Coronary artery (tissue), 2 donors: ENCODE measurements around the gene SYNGAP1.

Experiments
- DNase-seq: peaks from one replicate; pipeline ENCODE4 v3.0.0-alpha.2; 2017; ENCODE audit warnings: low spot score
- H3K27ac ChIP-seq, 2 donors: fragments of 200-600 bp; sonication (generic); one replicate each; pipeline ENCODE4 v1.5.1; 2016 to 2019
- H3K4me3 ChIP-seq: fragments of 200-600 bp; sonication (generic); 2 replicates; pipeline ENCODE4 v1.5.1; 2016; ENCODE audit warnings: mild to moderate bottlenecking, moderate library complexity
- CTCF ChIP-seq: fragments of 200-600 bp; sonication (generic); IDR thresholded peaks from one replicate; pipeline ENCODE4 v1.5.1; 2019; ENCODE audit warnings: antibody characterized with exemption

The SYNGAP1 gene

GRCh38 chr6:33413241-33414120, 6.4 kb upstream of the SYNGAP1 start:
- no peak overlapping the region for H3K4me3 ChIP-seq
- TF ChIP-seq CTCF: no peak
- peak overlapping the region in 1 of 2 donors; percentile 19 for H3K27ac ChIP-seq
- no peak for DNase-seq

DNA sequence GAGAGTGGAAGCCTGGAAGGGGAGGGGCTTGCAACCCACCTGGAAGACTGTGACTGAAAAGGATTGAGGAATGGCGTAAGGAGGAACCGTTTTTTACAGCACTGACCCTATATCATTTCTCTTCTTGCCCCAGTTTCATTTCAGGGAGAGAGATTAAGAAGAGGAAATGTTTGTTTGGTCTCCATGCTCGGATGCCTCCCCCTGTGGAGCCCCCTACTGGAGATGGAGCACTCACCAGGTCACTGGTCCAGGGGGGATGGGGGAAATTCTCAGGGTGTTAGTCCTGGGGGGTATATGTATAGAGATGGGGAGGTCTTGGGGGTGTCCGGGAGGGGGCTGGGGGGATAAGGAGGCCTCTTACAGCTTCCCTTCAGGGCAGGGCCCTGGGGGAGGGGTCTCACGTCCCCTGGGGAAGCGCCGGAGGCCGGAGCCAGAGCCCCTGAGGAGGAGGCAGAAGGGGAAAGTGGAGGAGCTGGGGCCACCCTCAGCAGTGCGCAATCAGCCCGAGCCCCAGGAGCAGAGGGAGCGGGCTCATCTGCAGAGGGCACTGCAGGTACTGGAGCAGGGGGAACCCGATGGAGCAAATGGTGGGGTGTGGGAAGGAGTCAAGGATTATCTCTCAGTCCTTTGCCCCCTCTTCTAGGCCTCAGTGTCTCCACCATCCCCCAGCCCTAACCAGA, 5.1 kb upstream of the SYNGAP1 start:
- DNase-seq: no peak
- no peak overlapping the region for H3K27ac ChIP-seq
- TF ChIP-seq CTCF: no peak
- no peak overlapping the region for H3K4me3 ChIP-seq

DNA sequence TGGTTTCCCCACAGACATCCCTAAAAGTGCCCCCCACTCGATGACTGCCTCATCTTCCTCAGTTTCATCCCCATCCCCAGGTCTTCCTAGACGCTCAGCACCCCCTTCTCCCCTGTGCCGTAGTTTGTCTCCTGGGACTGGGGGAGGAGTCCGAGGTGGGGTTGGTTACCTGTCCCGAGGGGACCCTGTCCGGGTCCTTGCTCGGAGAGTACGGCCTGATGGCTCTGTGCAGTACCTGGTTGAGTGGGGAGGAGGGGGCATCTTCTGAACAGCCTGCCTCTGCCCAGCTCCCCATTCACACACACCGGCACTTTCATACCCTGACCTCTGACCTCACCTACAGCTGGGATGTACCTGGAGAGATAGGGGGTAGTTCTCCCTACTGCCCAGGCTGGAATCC, 4.0 kb upstream of the SYNGAP1 start:
- Histone ChIP-seq H3K27ac (no peak overlapping the region), H3K4me3 (no peak overlapping the region)
- no peak for TF ChIP-seq CTCF
- no peak for DNase-seq

DNA sequence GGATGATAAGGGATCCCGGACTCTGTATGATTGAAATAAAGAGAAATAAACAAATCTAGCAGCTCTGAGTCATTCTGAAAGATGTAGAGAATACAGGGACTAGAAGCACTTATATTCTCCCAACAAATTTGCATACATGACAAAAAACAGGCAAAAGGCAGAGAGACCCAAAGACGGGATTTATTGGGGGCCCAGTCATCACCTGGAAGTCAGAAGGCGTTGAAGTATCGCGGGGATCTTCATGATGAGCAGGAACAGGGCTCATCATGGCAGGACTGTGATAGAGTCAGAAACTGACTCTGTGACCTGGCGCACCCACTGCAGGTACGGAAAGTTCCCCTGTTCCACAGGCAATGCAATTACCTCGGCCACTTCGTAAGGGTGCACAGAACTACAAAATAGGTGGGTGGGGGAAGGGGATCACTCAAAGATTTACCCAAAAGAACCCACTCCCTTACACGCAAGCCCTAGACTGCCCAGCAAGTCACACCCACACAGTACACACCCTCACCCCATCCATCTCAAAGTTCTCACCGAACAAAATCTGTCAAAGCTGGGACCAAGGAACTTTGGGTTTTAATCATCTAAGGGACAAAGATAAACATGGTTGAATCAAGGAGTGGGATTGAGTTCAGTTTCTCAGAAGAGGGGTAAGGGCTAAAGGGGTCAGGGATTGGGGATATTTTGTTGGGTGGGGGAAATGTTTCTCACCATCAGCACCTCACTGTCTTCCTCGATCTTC, 3.3 kb upstream of the SYNGAP1 start:
- DNase-seq: no peak
- Histone ChIP-seq H3K27ac (peak overlapping the region; percentile 86 to 95), H3K4me3 (peak overlapping the region; percentile 74)
- no peak for TF ChIP-seq CTCF

DNA sequence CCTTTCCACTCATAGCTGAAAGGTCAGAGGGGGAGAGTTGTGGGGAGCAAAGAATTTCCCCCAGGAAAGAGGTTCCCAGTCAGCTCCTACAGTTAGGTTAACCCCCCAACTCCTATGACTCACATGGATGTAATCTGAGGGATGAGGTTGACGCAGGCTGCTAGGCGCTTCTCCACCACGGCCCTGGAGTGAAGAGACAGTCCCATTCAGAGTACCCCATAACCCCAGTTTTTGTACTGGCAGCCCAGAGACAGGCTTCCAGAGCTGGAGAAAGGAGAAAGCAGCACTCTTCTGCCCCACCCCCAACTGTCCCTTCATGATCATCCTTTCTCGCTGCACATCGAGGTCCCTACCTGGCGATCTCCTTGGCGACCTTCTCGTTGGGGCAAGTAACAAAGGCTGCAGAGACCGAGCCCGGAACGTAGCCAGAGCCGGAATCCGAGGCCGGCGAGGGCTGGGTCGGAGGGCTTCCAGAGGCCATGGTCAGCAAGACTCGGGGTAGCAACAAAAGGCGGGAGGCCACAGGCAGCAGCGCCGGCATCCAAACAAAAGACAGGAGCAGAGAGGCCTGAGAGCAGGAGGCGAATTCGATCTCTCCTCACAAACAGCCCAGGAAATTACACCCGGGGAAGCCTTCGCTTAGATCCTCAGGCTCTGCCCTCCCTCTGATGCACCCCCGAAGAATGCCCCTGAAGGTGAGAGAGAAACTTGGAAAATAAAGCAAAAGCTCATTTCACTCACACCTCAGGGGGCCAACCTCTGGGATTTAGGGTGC, 2.5 kb upstream of the SYNGAP1 start:
- H3K27ac ChIP-seq: peak overlapping the region; percentile 86 to 95
- TF ChIP-seq CTCF: no peak
- peak; percentile 77 for DNase-seq

DNA sequence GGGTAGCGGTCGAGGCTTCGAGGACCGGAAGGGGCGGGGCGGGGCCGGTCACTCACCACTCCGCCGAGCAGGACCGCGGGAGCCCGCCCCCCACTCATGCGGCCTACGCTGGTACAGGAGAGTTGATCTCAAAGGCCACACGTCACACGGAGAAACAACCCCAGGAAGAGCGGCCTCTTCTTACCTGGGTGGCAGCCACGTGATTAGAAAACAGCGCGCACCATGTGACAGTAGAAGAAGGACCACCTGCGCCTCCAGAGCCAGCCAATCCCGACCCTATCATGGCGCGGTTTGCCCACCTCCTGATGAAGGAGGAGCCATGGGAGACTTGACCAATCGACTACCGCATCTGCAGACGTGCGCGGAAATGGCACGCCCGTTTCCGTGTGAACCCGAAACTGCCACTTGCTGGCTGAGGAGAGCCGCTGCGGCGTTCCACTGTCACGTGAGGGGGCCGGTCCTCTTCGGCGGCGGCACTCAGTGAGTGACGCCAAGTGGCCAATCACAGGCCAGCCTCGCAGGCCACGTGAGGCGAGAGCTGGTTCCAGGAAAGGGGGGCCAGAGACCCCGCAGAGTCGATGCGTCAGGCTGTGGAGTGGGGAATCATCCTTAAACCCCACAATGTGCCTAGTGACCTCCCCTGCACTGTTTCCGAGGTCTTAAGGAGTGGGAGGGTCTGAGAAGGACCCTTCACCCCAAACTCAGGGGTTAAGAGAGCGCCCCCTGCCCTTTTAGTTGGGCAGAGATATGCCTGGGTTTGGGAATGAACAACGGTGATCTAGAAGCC, 1.8 kb upstream of the SYNGAP1 start, which contains the start of gene CUTA:
Gene CUTA (minus strand): TSS at position 205 of the 787 bp plus-strand sequence. CDS start 107 bp downstream, at position 98.
- DNase-seq: peak; percentile 100
- no peak for TF ChIP-seq CTCF
- peak within 1 kb of the TSS; percentile 74 for H3K4me3 ChIP-seq
- peak within 1 kb of the TSS; percentile 95 to 97 for H3K27ac ChIP-seq

More for the DNA sequence above, 2.5 kb upstream of the SYNGAP1 start:
- H3K4me3 ChIP-seq: peak overlapping the region; percentile 74
